NCI-H1417 treated with DMSO at 0.1 percent for 48 hours (cell line): Measurements from ENCODE around the gene ST8SIA6.
"Not testable (repeated sequence)": the region's sequence is repeated elsewhere in the genome, so short reads cannot be mapped to it uniquely, and the experiment has no call there.

Experiments used
- DNase-seq: peaks from one replicate; lab custom pipeline; 2025; lab: John Stamatoyannopoulos, UW

The ST8SIA6 gene

DNA sequence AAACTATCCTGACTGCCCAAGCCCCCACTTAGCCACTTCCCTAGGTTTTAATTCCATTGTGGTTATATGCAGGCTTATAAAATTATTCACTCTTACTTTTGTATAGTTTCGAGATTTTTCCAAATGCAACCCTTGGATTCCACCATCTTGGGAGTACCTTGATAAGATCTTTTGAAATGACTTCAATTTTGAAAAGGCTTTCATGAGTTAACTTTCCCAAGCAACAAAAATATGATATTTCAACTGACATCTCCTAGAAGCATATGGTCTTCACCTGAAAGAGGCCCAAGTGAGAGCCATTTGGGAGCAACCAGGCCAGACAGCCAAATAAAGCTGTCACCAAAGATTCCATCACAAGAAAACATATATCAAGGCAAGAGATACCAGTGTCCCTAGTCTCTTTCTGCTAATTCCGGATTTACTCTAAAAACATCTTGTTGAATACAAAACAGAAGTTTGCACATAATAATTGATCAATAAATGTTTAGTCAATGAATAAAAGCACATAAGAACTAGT is 1.7 kb upstream of the ST8SIA6 start:
- DNase-seq, result no peak

DNA sequence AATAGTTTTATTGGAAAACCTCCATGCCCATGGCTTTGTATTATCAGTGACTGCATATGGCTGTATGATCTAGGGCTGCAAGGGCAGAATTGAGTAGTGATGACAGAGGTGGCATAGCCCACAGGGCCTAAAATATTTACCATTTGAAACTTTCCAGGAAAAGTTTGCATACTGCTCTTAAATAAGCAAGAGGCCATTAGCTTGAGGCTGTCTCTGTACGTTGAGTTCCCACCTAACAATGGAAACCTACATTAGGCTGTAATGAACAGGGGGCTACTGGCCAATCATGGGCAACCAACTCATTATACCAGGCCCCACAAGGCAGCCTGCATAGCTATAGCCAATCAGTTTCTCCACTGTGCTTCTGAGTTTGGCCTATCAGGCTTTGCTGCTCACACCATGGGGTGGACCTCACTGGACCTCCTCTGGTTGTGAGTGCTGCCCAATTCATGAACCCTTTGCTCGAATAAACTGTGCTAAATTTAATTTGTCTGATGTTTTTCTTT is 673 bp upstream of the ST8SIA6 start:
- DNase-seq, result no peak

DNA sequence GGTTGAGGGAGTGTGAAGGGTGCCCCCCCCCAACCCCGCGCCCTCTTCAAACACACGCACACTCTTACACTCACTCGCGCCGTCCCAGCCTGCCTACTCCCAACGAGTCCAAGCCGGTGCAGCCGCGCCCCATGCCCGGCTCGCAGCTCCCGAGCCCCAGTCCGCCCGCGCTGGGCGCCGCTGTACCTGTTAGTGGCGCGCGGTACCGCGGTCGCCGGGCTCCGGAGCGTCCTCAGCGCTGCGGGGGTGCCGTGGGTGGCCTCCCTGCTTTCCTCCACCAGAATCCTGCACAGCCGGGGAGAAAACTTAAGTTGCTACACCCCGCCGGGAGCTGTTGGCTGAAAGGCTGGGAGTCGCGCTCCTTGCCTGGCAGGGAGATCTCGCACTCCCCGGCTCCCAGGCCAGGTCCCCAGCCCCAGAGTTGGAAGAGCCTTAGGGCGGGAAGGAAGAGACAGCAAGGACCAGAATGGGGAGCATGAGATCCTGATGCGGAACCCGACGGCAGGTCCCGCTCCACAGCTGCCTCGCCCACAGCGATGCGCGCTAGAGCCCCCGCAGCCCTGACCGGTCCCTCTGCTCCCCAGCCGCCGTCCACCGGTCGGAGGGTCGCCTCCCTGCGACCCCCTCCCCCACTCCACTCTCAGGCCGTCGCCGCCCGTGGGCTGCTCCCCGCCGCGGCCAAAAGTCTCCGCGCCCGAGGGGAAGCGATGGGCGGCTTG is 863 bp downstream of the ST8SIA6 start:
- no peak for DNase-seq

DNA sequence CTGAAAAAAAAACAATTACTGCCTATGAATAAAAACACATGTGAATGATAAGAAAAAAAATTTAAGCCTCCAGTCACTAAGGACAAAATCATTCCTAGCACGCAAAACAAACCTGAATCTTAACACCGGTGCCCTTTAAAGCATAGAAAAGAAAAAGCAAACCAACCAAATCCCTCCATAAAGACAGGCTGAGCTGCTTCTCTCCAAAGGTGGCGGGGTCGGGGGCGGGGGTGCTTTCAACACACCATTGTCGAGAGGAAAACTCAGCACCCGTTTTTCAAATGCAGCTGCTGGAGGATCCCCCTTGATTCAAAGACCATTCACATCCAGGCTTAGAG is 1.4 kb downstream of the ST8SIA6 start:
- no peak for DNase-seq

- DNase-seq, result no peak
Observed at GRCh38 chr10:17452060-17452841, 2.1 kb downstream of the ST8SIA6 start.

GRCh38 chr10:17450024-17450423 is 4.4 kb downstream of the ST8SIA6 start:
- DNase-seq, result no peak

DNA sequence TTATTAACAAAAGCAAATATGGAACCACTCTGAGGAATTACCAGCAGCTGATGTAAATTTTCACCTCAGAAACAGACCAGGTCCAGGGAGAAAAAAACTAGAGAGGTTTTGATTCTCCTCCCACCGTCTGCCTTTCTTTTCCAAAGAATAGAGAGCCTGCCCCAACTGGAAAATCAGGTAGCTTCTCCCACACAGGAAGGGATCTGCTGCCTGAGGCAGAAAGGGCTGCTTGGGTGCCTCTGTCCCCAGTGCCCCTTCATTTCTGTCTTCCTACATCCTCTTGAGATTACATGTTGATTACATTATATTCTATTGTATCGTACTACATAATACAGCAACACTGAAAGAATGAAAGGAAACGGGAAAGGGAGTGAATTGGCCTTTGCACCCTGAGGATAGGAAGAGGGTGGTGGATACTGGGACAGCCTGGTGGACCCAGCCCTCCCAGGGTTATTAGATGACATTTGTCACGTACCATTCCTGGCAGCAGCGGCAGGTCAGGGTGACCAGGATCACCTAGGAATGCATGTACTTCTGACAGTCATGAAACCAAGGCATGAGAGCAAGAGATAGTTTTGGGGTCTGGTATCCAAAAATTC is 8.9 kb downstream of the ST8SIA6 start:
- no peak for DNase-seq

- no peak for DNase-seq
Observed at GRCh38 chr10:17444388-17444714, 10.0 kb downstream of the ST8SIA6 start.

- no peak for DNase-seq
Observed at GRCh38 chr10:17443707-17444387, 10.5 kb downstream of the ST8SIA6 start.

DNA sequence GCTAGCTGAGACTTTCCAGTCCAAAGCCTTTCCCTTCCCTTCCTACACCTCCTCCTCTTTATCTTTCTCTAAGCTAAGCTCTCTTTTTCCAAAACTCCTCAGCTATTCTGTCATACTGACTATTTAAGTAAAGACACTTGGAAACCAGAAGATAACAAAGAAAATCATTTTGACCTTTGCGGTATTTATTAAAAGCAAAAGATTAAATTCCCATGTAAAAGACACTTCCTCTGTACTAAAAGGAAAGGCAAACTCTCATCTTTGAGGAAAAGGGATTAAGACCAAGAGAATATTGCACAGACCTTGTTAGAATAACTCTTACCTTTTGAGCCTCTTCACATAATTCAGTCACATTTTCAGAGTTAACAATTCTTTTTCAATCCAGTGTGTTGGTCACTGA is 15.8 kb downstream of the ST8SIA6 start:
- DNase-seq, result no peak

GRCh38 chr10:17436578-17436977 is 17.8 kb downstream of the ST8SIA6 start:
- DNase-seq, result not testable (repeated sequence)

DNA sequence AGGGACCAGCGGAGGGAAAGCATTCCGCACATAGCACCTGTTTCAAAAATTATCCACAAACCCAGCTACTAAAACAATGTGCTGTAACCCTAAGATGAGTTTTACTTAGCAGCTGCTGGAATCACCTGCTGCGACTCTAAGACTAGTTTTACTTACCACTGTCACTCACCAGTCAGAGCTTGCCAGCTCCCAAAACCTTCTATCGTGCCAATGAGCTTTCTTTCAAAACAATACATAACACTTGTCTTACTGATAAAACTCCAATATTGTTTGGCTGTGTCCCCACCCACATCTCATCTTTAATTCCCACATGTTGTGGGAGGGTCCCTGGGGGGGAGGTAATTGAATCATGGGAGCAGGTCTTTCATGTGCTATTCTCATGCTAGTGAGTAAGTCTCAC is 18.4 kb downstream of the ST8SIA6 start:
- DNase-seq, result no peak

- no peak for DNase-seq
Observed at GRCh38 chr10:17435187-17435586, 19.2 kb downstream of the ST8SIA6 start.

DNA sequence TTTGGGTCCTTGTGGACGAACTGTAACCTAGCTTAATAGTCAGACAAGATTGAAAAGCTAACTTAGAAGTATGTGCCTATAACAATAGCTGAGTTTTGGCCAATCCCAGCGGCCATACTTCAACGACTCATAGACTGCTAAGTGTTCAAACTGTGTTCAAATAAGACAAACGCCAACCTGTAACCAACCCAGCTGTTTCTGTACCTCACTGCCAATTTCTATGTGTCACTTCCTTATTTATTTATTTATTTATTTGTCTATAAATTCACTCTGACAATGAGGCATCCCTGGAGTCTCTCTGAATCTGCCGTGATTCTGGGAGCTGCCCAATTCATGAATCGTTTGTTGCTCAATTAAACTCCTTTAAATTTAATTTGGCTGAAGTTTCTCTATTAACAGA is 21.7 kb downstream of the ST8SIA6 start:
- no peak for DNase-seq

GRCh38 chr10:17431871-17432311 is 22.5 kb downstream of the ST8SIA6 start:
- DNase-seq, result no peak

GRCh38 chr10:17430647-17431355 is 23.6 kb downstream of the ST8SIA6 start:
- no peak for DNase-seq

GRCh38 chr10:17429490-17429889 is 24.9 kb downstream of the ST8SIA6 start:
- no peak for DNase-seq

DNA sequence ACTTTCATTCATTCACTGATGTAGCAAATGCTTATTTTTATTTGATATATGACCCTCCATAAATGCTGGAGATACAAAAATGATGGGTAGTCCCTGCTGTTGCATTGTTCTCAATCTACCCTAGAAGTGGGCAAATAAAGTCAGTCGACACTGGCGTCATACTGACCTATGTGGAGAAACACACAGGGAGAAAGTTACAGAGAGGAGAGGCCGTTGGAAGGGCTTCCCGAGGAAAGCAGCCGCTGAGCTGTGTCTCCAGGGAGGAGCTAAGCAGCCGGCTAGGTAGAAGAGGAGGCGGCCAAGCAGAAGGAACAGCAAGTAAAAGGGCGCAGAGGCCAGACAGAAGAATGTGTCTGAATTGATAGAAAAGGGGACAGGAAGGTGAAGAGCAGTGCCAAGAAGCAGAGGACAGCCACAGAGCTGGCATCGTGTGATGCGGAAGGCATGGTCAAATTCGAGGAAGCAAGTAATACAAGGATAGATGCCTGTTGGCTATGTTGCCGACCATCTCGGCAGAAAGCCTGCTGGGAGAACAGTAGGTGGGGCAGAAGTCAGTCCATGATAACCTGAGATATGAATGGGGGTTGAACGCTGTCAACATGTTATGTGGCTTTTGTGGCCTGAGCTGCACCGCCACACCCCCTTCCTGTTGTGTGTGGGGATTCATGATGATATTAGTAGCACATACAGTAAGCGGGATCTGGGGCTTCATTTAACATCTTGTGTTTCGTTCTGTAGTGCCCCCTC is 25.9 kb downstream of the ST8SIA6 start:
- no peak for DNase-seq

DNA sequence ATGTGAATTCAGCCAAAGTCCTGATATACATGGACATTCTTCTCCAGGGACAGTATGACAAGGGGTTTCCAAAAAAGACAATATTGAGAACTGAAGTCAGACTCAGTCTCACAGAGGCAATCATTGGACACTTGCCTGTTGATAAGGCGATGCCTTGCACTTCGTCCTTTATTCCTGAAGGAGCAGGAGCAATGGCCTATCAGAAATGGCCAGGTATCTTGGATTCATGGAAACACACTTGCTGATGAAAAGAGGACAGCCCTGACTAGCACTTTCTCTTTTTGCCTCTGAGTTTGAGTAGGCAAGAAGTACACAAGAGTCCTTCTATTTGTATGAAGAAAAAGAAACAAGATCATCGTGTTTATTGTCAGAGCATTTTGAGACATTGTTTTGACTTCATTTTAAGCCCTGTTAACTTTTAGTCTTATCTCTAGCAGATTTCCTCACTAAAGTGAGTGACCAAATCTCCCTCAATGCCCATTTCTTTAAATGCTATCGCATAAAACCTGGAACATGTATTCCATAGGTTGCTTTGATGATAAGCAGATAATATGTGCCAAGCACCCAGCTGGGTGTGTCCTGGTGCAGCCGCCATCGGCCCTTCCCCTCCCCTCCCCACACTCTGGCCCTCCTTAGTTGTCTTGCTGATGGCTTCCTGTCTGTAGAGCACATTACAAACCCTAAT is 26.6 kb downstream of the ST8SIA6 start:
- DNase-seq, result no peak

- no peak for DNase-seq
Observed at GRCh38 chr10:17427201-17427600, 27.2 kb downstream of the ST8SIA6 start.
